Activated CD8-positive, alpha-beta memory T cell treated with anti-CD3 and anti-CD28 coated beads for 1 hour (primary cell): ENCODE measurements around the gene TSPAN18.
A peak's percentile ranks its signal among the peaks of the same experiment; 100 is the strongest.

Experiments
- DNase-seq, 2 donors: peaks; one replicate each; pipeline ENCODE4 v3.0.0-alpha.2; 2020; ENCODE audit warnings: low read depth in 1 of 2; ENCODE audit errors: extremely low read depth in 1 of 2

Gene TSPAN18

DNA sequence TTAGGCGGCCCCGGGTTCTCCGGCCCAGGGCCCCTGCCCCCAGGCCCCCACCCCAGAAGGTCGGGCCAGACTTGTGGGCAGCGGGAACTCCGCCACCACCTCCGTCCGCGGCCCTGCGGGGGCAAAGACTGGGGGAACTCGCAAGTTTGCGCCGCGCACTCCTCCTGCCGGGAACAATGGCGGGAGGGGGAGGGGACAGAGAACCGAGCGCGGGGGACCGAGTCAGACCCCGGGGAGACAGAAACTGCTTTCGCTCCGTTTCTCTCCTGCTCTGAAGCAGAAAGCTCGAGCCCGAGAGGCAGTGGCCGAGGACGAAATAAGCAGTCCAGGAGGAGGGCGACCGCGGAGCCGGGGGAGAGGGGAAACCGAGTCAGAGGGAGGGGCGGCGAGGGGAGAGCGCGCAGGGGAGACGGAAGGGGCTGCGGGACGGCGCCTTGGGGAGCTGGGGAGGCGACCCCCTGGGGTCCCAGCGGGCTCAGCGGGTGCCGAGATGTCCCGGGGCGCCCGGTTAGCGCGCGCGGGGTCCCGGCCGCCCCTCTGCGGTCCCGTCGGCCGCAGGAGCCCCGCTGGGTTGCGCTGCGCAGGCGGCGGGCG is 223.4 kb downstream of the TSPAN18 start:
- no peak for DNase-seq

DNA sequence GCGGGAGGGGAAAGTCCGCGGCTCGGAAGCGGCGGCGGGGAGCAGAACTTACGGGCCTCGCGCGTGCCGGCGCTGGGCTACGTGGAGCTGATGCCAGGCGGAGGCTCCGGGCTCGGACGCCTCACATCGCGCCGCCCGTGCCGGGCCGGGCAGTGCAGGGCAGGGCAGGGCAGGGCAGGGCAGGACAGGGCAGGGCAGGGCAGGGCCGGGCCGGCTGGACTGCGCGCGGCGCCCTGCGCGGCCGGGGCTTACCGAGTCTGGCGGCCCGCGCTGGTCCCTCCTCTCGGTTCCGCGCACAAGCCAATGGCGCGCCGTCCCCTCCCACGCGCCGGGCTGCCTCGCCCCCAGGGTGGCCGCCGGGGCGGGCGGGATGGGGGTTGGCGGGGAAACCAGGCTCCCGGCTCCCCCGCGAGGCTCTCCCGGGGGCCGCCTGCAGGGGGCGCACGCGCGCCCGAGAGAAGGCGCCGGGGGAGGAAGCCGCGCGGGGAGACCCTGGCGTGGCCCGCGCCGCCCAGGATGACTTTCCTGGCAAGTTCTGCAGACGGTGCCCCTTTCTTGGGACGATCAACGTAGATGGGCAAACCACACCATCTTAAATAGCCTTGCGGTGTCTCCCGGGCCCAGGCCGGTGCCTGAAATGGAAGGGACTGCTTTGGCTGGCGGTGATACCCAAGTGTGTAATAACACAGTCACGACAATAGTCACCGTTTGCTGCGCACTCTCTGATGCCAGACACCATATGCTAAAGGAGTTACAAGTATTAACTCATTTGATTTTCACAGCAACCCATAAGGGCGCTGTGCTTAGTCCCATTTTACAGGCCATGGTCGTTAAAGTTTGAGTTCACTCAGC is 224.1 kb downstream of the TSPAN18 start, which contains the start of gene TP53I11:
Gene TP53I11, minus strand, starts transcription at position 259 of the 852 bp plus-strand sequence. CDS start 12,548 bp downstream, outside the sequence.
- DNase-seq = peak in 1 of 2 donors; percentile 46

GRCh38 chr11:44952082-44952481 is 225.3 kb downstream of the TSPAN18 start:
- DNase-seq = no peak

- no peak for DNase-seq
Measured at GRCh38 chr11:44952500-44953260, 225.9 kb downstream of the TSPAN18 start.

GRCh38 chr11:44954051-44954906 is 227.5 kb downstream of the TSPAN18 start:
- no peak for DNase-seq

GRCh38 chr11:44955015-44955738 is 228.4 kb downstream of the TSPAN18 start:
- no peak for DNase-seq

DNA sequence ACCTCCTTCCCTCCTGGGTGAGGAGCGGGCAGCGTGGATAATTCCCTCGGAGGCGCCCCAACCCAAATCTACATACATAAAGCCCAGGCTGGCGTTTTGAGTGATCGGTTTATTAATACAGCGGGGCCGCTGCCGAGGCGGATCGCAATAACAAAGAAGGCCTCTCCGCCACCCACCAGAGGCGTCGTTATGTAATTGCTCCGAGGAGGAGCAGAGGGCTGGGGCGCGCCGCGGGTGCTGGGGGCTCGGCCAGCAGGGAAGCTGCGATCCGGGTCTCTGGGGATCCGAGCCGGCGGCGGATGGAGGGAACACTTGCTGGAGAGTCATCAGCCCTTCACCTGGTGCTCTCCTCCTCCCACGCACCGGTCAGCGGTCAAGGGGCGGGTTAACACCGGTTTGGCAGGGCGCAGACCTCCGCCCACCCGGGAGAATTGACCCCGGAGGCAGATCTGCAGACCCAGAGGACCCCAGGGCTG is 230.3 kb downstream of the TSPAN18 start:
- DNase-seq = no peak

DNA sequence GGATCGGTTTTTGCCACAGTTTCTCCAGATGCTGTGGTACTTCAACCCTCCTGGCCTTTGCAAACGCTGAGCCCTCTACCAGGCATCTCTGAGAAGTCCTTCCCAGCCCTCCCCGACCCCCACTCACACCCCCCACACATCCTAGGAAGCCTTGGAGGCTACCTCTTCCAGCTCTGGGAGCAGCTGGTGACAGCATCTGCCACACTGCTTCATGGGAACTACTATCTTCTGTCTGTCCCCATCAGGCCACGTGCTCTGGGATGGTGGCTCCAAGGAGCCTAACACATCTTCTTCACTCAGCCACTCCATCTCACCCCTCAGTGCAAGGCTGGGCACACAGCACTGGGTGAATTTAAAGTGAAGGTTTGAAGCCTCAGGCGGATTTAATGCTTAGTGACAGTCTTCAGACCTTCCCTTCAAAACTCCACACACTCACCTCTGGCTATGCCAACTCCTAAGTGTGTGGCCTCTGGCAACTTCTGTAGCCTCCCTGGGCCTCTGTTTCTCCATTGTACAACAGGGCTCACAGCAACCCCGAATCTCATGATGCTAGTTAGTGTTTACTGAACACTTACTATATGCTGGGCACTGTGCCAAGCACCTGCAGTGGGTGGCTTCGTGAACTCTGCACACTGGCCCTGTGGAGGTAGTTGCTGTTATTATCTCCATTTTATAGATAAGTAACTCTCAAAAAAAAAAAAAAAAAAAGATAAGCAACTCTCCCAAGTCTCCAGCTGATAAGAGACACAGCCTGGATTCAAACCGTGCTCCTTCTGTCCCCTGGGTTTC is 231.2 kb downstream of the TSPAN18 start:
- no peak for DNase-seq

DNA sequence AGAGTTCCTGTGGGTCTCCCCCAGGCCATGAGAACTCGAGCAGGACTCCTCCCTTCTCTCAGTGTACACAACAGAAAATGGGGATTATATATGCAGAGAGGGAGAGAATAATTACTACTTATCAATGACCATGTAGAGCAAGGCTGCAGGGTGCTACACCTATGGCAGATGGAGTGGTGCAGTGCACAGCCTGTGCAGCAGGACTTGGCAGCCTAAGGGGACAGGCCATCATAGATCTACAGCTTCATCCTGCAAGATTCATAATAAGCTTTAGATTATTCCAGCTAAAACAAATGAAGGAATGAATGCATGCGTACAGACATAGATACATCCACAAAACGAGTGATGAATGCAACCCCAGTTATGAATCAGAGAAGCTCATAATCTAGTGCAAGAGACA is 232.3 kb downstream of the TSPAN18 start:
- DNase-seq = no peak

GRCh38 chr11:44960200-44960845 is 233.6 kb downstream of the TSPAN18 start:
- no peak for DNase-seq

DNA sequence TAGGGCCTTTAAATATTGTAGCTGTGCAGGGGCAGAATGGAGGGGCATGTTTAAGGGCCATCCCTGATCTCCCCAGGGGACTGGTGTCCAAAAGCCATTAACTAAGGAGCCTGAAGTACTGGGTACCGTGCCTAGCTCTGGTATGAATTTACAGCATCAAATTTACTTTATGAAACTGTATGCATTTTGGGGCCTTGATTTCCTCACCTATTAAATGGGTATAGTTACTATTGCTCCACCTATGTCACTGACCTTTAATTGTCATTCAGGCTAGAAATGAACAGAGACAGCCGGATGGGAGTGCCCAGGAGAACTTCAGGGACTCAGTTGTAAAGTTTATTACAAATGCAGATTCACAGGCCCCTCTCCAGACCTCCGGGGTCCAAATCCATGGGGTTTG is 235.7 kb downstream of the TSPAN18 start:
- DNase-seq = no peak

- DNase-seq = no peak
Measured at GRCh38 chr11:44963136-44963535, 236.4 kb downstream of the TSPAN18 start.

GRCh38 chr11:44963948-44964347 is 237.2 kb downstream of the TSPAN18 start:
- no peak for DNase-seq

GRCh38 chr11:44964526-44965209 is 237.9 kb downstream of the TSPAN18 start:
- no peak for DNase-seq

DNA sequence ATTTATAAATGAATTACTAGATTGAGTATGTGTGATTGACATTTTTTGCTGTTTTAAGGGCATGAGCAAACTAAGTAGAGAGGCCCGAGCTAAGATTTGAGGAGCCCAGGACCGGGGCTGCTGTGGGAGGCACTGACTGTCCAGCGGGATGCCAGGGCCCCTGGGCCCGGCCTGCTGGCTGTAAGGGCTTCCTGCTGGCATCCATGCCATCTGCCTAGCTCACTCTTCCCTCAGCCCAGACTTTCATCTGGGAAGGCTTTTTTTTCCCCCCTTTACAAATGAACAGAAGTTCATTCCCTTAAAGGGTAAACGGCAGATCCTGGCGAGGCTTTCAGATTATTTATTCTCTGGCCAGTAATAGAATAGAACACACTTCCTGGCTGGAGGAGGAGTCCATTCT is 239.9 kb downstream of the TSPAN18 start:
- DNase-seq = no peak

DNA sequence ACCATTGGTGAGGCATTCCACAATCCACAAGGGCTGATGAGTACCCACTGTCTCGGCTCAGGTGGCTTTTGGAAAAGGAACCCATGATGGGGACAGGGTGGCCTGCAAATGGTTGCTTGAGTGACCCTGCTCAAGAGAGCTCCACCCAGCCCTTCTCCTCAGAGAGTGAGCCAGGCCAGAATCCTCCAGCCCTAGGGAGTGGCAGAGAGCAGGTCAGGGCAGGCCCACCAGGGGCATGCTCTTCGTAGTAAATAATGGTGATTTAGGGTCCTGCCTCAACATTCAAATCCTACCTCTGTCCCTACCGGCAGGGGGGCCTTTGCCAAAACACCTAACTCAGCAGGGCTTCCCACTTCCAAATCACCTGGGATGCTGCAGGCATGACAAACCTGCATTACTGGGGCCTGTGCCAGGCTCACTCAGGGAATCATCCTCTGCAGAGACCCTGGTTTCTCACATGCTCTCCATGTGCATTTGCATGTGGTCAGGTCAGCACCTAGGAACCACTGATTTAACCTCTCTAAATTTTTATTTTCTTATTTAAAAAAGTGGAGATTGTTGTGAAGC is 241.3 kb downstream of the TSPAN18 start:
- DNase-seq = no peak

- DNase-seq = no peak
Measured at GRCh38 chr11:44968510-44968909, 241.7 kb downstream of the TSPAN18 start.
